ENCODE measurements around the gene TMEM53.

GRCh38 chr1:44603718-44604117 lies 70.6 kb downstream of the TMEM53 start:
- no peak for TF ChIP-seq ATF2 (IDR thresholded peaks at IDR 0.05; ENCODE audit: low read length)
- no peak for TF ChIP-seq CTCF (IDR thresholded peaks at IDR 0.05; ENCODE audit: control extremely low read depth in 1 of 3, insufficient read depth in 1 of 3, low read depth in 1 of 3, low read length in 3 of 3)
- TF ChIP-seq RAD21 (IDR thresholded peaks at IDR 0.05 in 1 of 2, conservative IDR thresholded peaks at IDR 0.05 in 1 of 2; ENCODE audit: low read depth in 2 of 2, low read length in 2 of 2), result no peak
- no peak for TF ChIP-seq POLR2A (IDR thresholded peaks at IDR 0.05; ENCODE audit: control extremely low read depth in 1 of 2, low read depth in 2 of 2, low read length in 2 of 2)
- no peak for TF ChIP-seq SIX5 (IDR thresholded peaks at IDR 0.05; ENCODE audit: low read depth, low read length)
- no peak for TF ChIP-seq MAX (IDR thresholded peaks at IDR 0.05)
- no peak for TF ChIP-seq GABPA (IDR thresholded peaks at IDR 0.05; ENCODE audit: borderline replicate concordance, insufficient read depth, low read length)
- TF ChIP-seq EP300 (IDR thresholded peaks at IDR 0.05; ENCODE audit: borderline replicate concordance in 1 of 2, low read depth in 2 of 2, low read length in 2 of 2), result no peak
- no peak for TF ChIP-seq SRF (IDR thresholded peaks at IDR 0.05; ENCODE audit: low read depth, low read length)
- TF ChIP-seq TAF1 (IDR thresholded peaks at IDR 0.05; ENCODE audit: low read depth, low read length), result no peak
- TF ChIP-seq SP2 (IDR thresholded peaks at IDR 0.05; ENCODE audit: low read length), result no peak
- no peak for TF ChIP-seq USF2 (IDR thresholded peaks at IDR 0.05; ENCODE audit: low read length)
- no peak for TF ChIP-seq YY1 (IDR thresholded peaks at IDR 0.05; ENCODE audit: low read depth, low read length)
- TF ChIP-seq CHD1 (IDR thresholded peaks at IDR 0.05; ENCODE audit: low read depth, low read length), result no peak

Measured in H1 (cell line).